SK-N-SH treated with all-trans-retinoic acid at 6 μM for 48 hours (cell line): ENCODE data around the gene ST6GALNAC2.

ENCODE experiments used
- ARNTL ChIP-seq: fragments of 450-650 bp; formaldehyde crosslinking; IDR thresholded peaks from 2 replicates; pipeline ENCODE4 v1.5.0; 2020; ENCODE audit warnings: low read depth, mild to moderate bottlenecking, moderate library complexity, borderline replicate concordance
- CSDC2 ChIP-seq: fragments of 250-450 bp; sonication (Bioruptor Pico); IDR thresholded peaks from 2 replicates; pipeline ENCODE4 v1.5.0; 2020; ENCODE audit warnings: mild to moderate bottlenecking, moderate library complexity
- ESRRG ChIP-seq: fragments of 250-450 bp; sonication (Bioruptor Pico); IDR thresholded peaks from 2 replicates; pipeline ENCODE4 v1.6.1; 2021; ENCODE audit warnings: mild to moderate bottlenecking
- ISL1 ChIP-seq: fragments of 250-450 bp; sonication (Bioruptor Pico); IDR thresholded peaks from 2 replicates; pipeline ENCODE4 v2.1.2; 2022; ENCODE audit warnings: mild to moderate bottlenecking, moderate library complexity
- OSR1 ChIP-seq: fragments of 250-450 bp; sonication (Bioruptor Pico); IDR thresholded peaks from 2 replicates; pipeline ENCODE4 v1.8.0; 2022; ENCODE audit warnings: moderate library complexity, mild to moderate bottlenecking, inconsistent platforms
- RARB ChIP-seq: fragments of 250-450 bp; sonication (Bioruptor Pico); IDR thresholded peaks from 2 replicates; pipeline ENCODE4 v1.8.0; 2021; ENCODE audit warnings: mild to moderate bottlenecking, moderate library complexity
- TOX ChIP-seq: fragments of 250-450 bp; sonication (Bioruptor Pico); IDR thresholded peaks from 2 replicates; pipeline ENCODE4 v1.8.0; 2021; ENCODE audit warnings: mild to moderate bottlenecking, moderate library complexity, borderline replicate concordance
- ZFP3 ChIP-seq: fragments of 250-450 bp; sonication (Bioruptor Pico); IDR thresholded peaks from 2 replicates; pipeline ENCODE4 v1.5.0; 2020; ENCODE audit warnings: mild to moderate bottlenecking, moderate library complexity
- ZFP30 ChIP-seq: fragments of 450-650 bp; formaldehyde crosslinking; IDR thresholded peaks from 2 replicates; pipeline ENCODE4 v1.5.0; 2022; ENCODE audit warnings: mild to moderate bottlenecking, moderate library complexity
- ZNF565 ChIP-seq: fragments of 450-650 bp; formaldehyde crosslinking; conservative IDR thresholded peaks from 2 replicates; pipeline ENCODE4 v1.5.0; 2020; ENCODE audit warnings: low read depth, mild to moderate bottlenecking, moderate library complexity
- TF ChIP-seq, protein P1 (sequence below): fragments of 250-450 bp; sonication (Bioruptor Pico); IDR thresholded peaks from 2 replicates; pipeline ENCODE4 v1.5.1; 2020; ENCODE audit warnings: low read depth, mild to moderate bottlenecking, moderate library complexity
- TF ChIP-seq, protein P2 (sequence below): fragments of 250-450 bp; sonication (Bioruptor Pico); IDR thresholded peaks from 2 replicates; pipeline ENCODE4 v1.8.0; 2020; ENCODE audit warnings: mild to moderate bottlenecking, moderate library complexity, borderline replicate concordance
- TF ChIP-seq, protein P3 (sequence below): fragments of 250-450 bp; sonication (Bioruptor Pico); IDR thresholded peaks from 2 replicates; pipeline ENCODE4 v1.8.0; 2021; ENCODE audit warnings: low read depth, mild to moderate bottlenecking, moderate library complexity, borderline replicate concordance

DNA sequence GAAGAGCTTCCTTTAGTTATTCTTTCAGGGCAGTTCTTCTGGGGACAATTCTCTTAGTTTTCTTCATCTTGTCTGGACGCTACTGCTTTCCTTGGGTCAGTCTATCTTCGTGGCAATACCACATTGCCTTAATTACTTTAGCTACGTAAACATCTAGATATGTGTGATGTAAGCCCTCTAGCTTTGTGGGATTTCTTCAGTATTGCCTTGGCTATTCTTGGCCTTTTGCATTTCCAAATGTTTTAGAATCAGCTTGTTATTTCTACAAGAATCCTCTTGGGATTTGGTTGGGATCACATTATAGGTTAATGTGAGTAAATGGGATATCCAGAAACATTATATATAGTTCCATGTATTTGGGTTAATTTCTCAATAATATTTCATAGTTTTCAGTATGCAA, 9.0 kb upstream of the ST6GALNAC2 start:
- TF ChIP-seq CSDC2 (CRISPR knock-in tag) (no peak), ZFP3 (CRISPR knock-in tag) (no peak), ESRRG (CRISPR knock-in tag) (no peak), OSR1 (no peak), RARB (CRISPR knock-in tag) (no peak), TOX (CRISPR knock-in tag) (no peak), ZNF565 (no peak), ZFP30 (CRISPR knock-in tag) (no peak), ISL1 (CRISPR knock-in tag) (no peak), ARNTL (CRISPR knock-in tag) (no peak)
- TF ChIP-seq, protein P1, sequence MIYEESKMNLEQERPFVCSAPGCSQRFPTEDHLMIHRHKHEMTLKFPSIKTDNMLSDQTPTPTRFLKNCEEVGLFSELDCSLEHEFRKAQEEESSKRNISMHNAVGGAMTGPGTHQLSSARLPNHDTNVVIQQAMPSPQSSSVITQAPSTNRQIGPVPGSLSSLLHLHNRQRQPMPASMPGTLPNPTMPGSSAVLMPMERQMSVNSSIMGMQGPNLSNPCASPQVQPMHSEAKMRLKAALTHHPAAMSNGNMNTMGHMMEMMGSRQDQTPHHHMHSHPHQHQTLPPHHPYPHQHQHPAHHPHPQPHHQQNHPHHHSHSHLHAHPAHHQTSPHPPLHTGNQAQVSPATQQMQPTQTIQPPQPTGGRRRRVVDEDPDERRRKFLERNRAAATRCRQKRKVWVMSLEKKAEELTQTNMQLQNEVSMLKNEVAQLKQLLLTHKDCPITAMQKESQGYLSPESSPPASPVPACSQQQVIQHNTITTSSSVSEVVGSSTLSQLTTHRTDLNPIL (CRISPR knock-in tag), result no peak
- TF ChIP-seq, protein P2, sequence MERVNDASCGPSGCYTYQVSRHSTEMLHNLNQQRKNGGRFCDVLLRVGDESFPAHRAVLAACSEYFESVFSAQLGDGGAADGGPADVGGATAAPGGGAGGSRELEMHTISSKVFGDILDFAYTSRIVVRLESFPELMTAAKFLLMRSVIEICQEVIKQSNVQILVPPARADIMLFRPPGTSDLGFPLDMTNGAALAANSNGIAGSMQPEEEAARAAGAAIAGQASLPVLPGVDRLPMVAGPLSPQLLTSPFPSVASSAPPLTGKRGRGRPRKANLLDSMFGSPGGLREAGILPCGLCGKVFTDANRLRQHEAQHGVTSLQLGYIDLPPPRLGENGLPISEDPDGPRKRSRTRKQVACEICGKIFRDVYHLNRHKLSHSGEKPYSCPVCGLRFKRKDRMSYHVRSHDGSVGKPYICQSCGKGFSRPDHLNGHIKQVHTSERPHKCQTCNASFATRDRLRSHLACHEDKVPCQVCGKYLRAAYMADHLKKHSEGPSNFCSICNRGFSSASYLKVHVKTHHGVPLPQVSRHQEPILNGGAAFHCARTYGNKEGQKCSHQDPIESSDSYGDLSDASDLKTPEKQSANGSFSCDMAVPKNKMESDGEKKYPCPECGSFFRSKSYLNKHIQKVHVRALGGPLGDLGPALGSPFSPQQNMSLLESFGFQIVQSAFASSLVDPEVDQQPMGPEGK (CRISPR knock-in tag), result no peak
- TF ChIP-seq, protein P3, sequence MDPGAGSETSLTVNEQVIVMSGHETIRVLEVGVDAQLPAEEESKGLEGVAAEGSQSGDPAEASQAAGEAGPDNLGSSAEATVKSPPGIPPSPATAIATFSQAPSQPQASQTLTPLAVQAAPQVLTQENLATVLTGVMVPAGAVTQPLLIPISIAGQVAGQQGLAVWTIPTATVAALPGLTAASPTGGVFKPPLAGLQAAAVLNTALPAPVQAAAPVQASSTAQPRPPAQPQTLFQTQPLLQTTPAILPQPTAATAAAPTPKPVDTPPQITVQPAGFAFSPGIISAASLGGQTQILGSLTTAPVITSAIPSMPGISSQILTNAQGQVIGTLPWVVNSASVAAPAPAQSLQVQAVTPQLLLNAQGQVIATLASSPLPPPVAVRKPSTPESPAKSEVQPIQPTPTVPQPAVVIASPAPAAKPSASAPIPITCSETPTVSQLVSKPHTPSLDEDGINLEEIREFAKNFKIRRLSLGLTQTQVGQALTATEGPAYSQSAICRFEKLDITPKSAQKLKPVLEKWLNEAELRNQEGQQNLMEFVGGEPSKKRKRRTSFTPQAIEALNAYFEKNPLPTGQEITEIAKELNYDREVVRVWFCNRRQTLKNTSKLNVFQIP, result no peak
